ENCODE results near the gene GPC1. TPM values are rescaled to one million over a fixed set of nuclear protein-coding genes. Genes with fewer than 3 reads are reported as not detected.

Gene GPC1
- total RNA-seq, 1 experiment from 2014 or later, result 38.9 TPM

DNA sequence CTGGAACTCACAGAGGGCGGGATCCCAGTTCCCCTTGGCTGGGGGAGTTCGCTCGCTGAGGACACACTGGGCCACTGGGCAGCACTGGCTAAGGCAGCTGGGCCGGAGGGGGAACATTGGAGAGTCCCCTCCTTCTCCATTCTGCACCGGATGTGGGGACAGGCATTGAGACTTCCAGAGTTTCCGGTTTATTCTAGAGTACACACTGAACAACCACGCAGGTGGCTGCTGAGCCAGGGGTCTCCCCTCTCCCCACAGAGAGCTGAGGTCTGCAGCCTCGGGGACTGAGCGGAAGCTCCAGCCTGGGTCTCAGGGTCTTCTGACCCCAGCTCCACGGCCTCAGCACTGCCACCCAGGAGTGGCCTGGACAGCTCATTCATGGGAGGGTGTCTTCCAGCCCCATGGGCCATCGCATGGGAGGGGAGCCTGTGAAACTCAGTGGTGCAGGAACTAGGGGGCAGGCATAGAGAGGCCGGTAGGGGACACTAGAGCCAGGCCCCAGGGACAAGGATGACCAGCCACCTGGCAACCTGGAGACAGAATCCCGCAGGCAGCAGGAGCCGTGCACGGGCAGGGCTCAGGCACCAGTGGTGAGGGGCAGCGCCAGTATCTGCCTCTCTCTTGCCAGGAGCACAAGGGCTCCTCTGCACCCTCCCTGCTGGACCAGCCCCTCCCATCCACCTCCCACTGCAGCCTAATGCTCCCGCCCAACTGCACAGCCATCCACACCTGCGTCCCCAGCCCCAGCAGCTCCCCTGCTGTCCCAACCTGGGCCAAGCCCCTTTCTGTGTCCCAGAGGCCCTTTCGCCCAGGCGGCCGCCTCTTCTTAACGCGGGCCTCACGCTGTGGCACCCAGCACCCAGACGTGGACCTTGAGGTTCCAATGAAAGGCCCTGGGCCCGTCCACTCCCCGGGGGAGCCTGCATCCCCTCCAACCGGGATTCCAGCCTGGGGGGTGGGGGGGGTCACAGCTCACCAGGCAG lies 45.1 kb upstream of the GPC1 start:
- TF ChIP-seq, protein P1, sequence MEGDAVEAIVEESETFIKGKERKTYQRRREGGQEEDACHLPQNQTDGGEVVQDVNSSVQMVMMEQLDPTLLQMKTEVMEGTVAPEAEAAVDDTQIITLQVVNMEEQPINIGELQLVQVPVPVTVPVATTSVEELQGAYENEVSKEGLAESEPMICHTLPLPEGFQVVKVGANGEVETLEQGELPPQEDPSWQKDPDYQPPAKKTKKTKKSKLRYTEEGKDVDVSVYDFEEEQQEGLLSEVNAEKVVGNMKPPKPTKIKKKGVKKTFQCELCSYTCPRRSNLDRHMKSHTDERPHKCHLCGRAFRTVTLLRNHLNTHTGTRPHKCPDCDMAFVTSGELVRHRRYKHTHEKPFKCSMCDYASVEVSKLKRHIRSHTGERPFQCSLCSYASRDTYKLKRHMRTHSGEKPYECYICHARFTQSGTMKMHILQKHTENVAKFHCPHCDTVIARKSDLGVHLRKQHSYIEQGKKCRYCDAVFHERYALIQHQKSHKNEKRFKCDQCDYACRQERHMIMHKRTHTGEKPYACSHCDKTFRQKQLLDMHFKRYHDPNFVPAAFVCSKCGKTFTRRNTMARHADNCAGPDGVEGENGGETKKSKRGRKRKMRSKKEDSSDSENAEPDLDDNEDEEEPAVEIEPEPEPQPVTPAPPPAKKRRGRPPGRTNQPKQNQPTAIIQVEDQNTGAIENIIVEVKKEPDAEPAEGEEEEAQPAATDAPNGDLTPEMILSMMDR (IDR thresholded peaks at IDR 0.05; ENCODE audit: unreplicated experiment), result no peak
- ChIA-PET CTCF (interaction anchor here (0.6 kb wide), 1 partner anchor 33 kb away, joined by 3 read pairs; no protein-coding TSS in a partner anchor), POLR2A (no interaction called here)
- DNase-seq (ENCODE audit: unreplicated experiment), result no peak
- intact Hi-C loops (cut with micrococcal nuclease), result no loop called here
- no peak overlapping the region for H3K4me3 Mint-ChIP-seq (ENCODE audit: unreplicated experiment)
- peaks cover 6% of the 10 kb centered on the region for H3K4me1 Mint-ChIP-seq (ENCODE audit: insufficient read depth, unreplicated experiment)
- H3K9me3 Mint-ChIP-seq (ENCODE audit: unreplicated experiment), result no peaks in the 10 kb centered on the region
- peaks cover 5% of the 10 kb centered on the region for H3K36me3 Mint-ChIP-seq (ENCODE audit: insufficient read depth, unreplicated experiment)
- no TSS peak for BruUV-seq (replicated peaks)
- no peaks in the 10 kb centered on the region for H3K27me3 Mint-ChIP-seq (ENCODE audit: insufficient read depth, unreplicated experiment)
- H3K27ac Mint-ChIP-seq (ENCODE audit: low read depth, unreplicated experiment), result no peak overlapping the region

DNA sequence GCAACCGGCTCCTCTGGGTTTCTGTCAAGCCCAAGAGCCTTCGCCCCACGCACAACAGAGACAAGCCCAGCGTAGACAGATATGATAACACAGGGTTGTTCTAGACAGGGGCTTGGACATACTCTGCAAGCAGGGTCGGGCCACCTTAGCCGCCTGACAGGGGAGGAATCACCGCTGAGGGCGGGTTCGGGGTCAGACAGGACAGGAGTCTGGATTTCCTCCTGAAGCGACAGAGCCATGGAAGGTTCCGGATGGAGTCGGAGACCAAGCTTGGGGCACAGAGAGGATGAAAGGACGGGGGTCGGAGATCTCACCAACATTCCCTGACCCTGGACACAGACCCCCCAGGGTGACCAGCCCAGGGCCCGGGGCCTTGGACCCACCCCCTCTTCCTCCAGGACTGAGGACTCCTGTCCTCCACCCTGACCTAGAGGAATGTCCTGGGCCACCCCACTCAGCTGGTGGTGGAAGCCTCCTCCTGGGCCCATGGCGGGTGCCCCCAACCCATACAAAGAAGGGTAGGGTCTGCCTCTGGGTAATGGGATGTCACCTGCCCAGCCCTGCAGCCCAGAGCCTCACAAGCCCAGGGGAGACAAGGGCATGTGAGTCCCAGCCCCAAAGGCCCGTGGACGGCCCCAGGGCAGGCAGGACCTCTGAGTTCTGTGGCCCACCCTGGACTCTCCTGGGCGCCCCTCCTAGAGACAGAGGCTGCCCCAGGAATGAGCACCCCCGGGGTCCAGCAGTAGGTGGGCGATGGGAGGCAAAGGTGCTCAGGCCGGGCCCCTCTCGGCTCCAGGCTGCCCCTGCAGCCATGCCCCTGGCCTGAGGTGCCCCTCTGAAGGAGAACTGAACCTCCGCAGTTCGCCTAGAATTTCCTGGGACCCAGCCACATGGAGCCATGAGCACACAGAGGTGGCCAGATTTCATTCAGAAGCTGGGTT lies 44.1 kb upstream of the GPC1 start:
- CTCF ChIA-PET, result no interaction called here
- no peak for DNase-seq (ENCODE audit: unreplicated experiment)

DNA sequence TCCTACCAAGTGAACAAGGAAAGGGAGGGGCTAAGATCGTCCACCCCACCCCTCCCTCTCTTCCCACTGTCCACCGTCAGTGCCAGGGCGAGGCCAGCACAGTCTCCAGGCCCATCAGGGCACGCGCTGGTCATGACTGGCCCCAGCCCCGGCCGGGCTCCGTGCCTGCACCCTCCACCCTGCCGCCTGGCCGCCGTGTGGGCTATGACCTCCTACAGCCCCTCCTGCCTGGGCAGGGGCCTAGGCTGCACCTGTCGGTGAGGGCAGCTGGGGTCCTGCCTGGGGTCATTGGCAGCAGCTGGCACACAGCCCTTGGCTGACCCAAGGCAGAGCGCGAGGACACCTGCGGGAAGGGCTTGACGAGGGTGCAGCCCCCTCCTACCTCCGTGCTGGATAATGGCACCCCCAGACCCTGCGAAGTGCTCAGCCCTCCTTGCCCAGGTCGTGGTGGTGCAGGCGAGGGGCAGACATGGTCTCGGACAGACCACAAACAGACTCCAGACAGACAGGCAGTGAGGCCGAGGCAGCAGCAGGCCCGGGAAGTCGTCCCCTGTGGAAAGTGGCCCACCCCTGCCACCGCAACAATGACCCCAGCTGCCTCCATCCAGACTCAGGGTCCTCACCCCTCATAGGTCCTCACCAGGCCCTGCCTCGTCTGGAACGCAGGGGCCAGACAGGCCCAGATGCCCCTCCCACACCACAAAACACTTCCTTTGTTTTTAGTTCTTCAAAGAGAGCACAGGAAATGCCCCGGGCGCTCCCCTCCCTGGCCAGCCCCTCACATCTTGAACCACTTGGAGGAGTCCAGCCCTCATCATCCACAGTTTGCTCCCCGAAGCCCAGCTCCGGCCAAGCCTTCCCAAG lies 43.1 kb upstream of the GPC1 start:
- no peaks in the 10 kb centered on the region for H3K27me3 Mint-ChIP-seq (ENCODE audit: insufficient read depth, unreplicated experiment)
- CTCF ChIA-PET, result interaction anchor here (0.5 to 0.6 kb wide), 2 partner anchors 10 to 21 kb away, joined by 3 read pairs; no protein-coding TSS in a partner anchor
- peaks cover 6% of the 10 kb centered on the region for H3K36me3 Mint-ChIP-seq (ENCODE audit: insufficient read depth, unreplicated experiment)
- no peak for DNase-seq (ENCODE audit: unreplicated experiment)
- intact Hi-C loops (cut with micrococcal nuclease), result no loop called here
- no peaks in the 10 kb centered on the region for H3K9me3 Mint-ChIP-seq (ENCODE audit: unreplicated experiment)
- no TSS peak for BruUV-seq (replicated peaks)
- TF ChIP-seq, protein P1 (IDR thresholded peaks at IDR 0.05; ENCODE audit: unreplicated experiment), result no peak
- no peak overlapping the region for H3K27ac Mint-ChIP-seq (ENCODE audit: low read depth, unreplicated experiment)
- H3K4me3 Mint-ChIP-seq (ENCODE audit: unreplicated experiment), result no peak overlapping the region
- POLR2A ChIA-PET, result no interaction called here
- peaks cover 5% of the 10 kb centered on the region for H3K4me1 Mint-ChIP-seq (ENCODE audit: insufficient read depth, unreplicated experiment)

More for the DNA sequence above, 44.1 kb upstream of the GPC1 start:
- TF ChIP-seq, protein P1 (IDR thresholded peaks at IDR 0.05; ENCODE audit: unreplicated experiment), result no peak
- Mint-ChIP-seq H3K36me3 (ENCODE audit: insufficient read depth, unreplicated experiment) (peaks cover 6% of the 10 kb centered on the region), H3K27ac (ENCODE audit: low read depth, unreplicated experiment) (no peak overlapping the region), H3K9me3 (ENCODE audit: unreplicated experiment) (no peaks in the 10 kb centered on the region), H3K4me3 (ENCODE audit: unreplicated experiment) (no peak overlapping the region), H3K27me3 (ENCODE audit: insufficient read depth, unreplicated experiment) (no peaks in the 10 kb centered on the region), H3K4me1 (ENCODE audit: insufficient read depth, unreplicated experiment) (peaks cover 6% of the 10 kb centered on the region)
- intact Hi-C loops (cut with micrococcal nuclease), result no loop called here
- no TSS peak for BruUV-seq (replicated peaks)
- POLR2A ChIA-PET, result no interaction called here

All from MCF 10A (cell line).